GM18907 (cell line): Measurements from ENCODE around the gene ZWILCH.

Experiments used
- ATAC-seq: cut with Tn5 transposase; IDR thresholded peaks from one replicate; pipeline ENCODE4 v1.9.1; 2021; ENCODE audit warnings: mild to moderate bottlenecking, moderate library complexity; ENCODE audit not compliant: unreplicated experiment

Gene ZWILCH

GRCh38 chr15:66535056-66535455 is 29.9 kb downstream of the ZWILCH start:
- no peak for ATAC-seq

GRCh38 chr15:66542896-66543295 is 37.8 kb downstream of the ZWILCH start:
- no peak for ATAC-seq

- ATAC-seq, result no peak
These were observed 40.1 kb downstream of the ZWILCH start for GRCh38 chr15:66545255-66545654.

- no peak for ATAC-seq
These were observed 50.6 kb downstream of the ZWILCH start for GRCh38 chr15:66555685-66556084.

GRCh38 chr15:66558271-66558670 is 53.1 kb downstream of the ZWILCH start:
- ATAC-seq, result no peak

- ATAC-seq, result no peak
These were observed 55.9 kb downstream of the ZWILCH start for GRCh38 chr15:66560856-66561525.

- no peak for ATAC-seq
These were observed 58.0 kb downstream of the ZWILCH start for GRCh38 chr15:66563126-66563525.

GRCh38 chr15:66563566-66564110 is 58.5 kb downstream of the ZWILCH start:
- no peak for ATAC-seq

- ATAC-seq, result no peak
These were observed 59.3 kb downstream of the ZWILCH start for GRCh38 chr15:66564136-66565041.

- no peak for ATAC-seq
These were observed 60.1 kb downstream of the ZWILCH start for GRCh38 chr15:66565141-66565641.

GRCh38 chr15:66565741-66566144 is 60.6 kb downstream of the ZWILCH start, which contains the start of gene LCTL:
LCTL (minus strand) TSS chr15:66565998; CDS start chr15:66565365, 633 bp downstream.
- no peak for ATAC-seq

GRCh38 chr15:66566963-66567531 is 61.9 kb downstream of the ZWILCH start:
- ATAC-seq, result no peak

- ATAC-seq, result no peak
These were observed 62.8 kb downstream of the ZWILCH start for GRCh38 chr15:66567897-66568296.

GRCh38 chr15:66569461-66570137 is 64.5 kb downstream of the ZWILCH start:
- no peak for ATAC-seq

- no peak for ATAC-seq
These were observed 65.2 kb downstream of the ZWILCH start for GRCh38 chr15:66570327-66570726.

- ATAC-seq, result no peak
These were observed 65.8 kb downstream of the ZWILCH start for GRCh38 chr15:66570842-66571478.

GRCh38 chr15:66572146-66572545 is 67.0 kb downstream of the ZWILCH start:
- no peak for ATAC-seq

- ATAC-seq, result no peak
These were observed 68.2 kb downstream of the ZWILCH start for GRCh38 chr15:66573348-66573718.

GRCh38 chr15:66573719-66574595 is 68.8 kb downstream of the ZWILCH start:
- no peak for ATAC-seq
